Measurements from ENCODE around the gene EXOSC7.

EXOSC7 gene

DNA sequence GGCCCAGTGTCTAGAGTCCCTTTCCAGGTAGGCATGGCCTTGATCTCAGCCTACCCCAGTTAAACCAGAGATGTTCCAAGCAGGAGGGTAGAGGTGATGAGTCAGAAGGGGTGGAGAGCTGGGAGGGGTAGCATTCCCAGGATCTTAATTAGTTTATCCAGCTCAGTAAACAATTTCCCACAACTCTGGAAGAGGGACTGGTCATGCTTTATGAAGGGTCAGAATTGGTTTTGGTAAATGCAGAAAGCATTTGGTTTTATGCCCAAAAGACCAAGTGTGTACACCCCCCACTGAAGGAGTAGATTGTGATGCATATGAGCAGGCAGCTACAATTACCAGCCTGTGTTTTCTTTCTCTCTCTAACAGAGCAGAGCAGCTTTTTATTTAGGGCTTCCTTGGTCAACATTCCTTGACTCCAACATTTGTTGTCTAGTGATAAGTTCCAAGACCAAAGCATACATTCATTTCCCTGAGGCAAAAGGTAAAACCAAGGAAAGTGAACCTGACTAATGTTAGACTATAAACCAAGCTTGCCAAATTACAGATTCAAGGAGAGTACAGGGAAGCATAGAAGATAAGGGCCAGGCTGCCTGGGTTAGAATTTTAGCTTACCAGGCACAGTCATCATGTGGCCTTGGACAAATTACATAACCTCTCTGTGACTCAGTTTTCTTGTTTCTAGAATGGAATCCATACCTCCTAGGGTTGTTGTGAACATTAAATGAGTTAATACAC, 17.6 kb downstream of the EXOSC7 start:
- DNase-seq, result no peak

- no peak for DNase-seq
Observed at GRCh38 chr3:44995142-44995770, 19.2 kb downstream of the EXOSC7 start.

- no peak for DNase-seq
Observed at GRCh38 chr3:44996556-44996969, 20.5 kb downstream of the EXOSC7 start.

GRCh38 chr3:44999782-45000181, 23.7 kb downstream of the EXOSC7 start:
- DNase-seq, result no peak

GRCh38 chr3:45000823-45001222, 24.8 kb downstream of the EXOSC7 start:
- DNase-seq, result no peak

DNA sequence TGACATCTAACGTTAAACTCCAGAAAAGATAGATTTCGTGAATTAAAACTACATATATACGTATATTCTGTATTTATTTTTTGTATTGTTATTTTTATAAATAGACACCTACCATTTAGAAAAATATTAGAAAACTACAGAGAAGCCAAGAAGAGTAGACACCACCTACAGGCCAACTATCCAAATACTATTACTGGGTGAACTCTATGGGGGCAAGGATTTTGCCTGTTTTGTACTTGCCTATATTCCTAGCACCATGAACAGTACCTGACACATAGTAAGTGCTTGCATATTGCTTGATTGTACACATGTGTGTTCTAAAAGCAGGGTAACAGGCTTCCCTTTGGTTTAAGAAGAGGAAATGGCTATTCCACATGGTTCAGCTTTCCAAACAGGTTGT, 25.7 kb downstream of the EXOSC7 start:
- DNase-seq, result no peak

DNA sequence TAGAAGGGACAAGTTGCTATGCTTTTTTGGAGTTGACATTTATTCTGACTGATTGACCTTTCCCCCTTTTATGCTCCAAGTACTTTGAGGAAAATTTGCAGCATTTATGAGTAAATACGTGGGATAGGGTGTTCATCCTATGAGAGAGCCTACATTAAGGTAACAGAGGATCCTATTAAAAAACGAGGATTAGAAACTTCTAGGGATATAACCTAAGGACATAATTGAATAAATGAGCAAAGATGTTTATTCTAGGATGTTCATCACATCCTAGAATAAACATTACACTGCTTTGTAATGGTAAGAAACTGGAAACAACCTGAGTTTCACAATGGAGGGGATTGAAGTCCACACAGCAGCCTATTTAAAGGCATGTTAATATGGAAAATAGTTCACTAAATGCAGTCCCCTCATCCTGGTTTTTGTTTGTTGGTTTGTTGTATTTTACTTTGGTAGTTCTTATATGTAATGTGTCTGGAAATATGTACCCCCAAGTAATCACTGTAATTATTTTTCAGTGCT, 26.2 kb downstream of the EXOSC7 start:
- no peak for DNase-seq

DNA sequence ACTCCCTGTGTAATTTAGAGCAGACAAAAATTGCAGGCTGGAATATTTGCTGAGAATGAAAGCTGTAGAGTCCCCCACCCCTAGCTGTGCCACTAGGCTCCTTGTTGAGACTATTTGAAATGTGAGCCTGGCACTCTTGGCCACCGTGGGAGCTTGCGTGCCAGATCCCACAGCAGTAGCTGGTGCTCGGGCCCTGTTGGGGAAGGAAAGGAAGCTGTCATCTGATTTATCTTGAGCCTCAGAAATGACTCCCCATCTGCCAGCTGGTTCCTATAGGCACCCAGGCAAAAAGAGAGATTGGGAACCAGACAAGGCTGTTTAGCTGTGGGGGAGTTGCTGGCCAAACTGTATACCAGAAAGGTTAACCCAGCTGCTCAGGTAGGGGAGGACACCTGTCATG, 26.7 kb downstream of the EXOSC7 start:
- no peak for DNase-seq

GRCh38 chr3:45003406-45003805, 27.4 kb downstream of the EXOSC7 start:
- DNase-seq, result no peak

GRCh38 chr3:45003859-45004258, 27.8 kb downstream of the EXOSC7 start:
- no peak for DNase-seq

- no peak for DNase-seq
Observed at GRCh38 chr3:45007091-45007490, 31.0 kb downstream of the EXOSC7 start.

- no peak for DNase-seq
Observed at GRCh38 chr3:45008117-45008516, 32.1 kb downstream of the EXOSC7 start.

DNA sequence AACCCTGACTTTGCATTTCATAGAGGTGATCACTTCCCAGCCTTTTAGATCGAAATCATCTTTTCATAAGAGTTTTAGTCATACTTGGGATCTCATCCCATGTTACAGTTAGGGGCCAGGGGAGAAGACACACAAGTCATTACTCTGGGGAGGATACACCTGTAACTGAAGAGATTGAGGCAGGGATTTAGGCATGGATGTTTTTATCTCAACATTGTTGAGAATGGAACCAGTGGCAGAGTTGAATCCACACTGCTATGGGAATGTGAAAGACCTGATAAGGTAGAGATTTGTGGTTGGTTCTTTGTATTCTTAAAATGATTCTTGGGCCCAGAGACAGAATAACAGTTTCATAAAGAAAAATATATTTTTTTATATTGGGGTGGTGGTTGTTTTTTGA, 33.8 kb downstream of the EXOSC7 start:
- no peak for DNase-seq

- DNase-seq, result no peak
Observed at GRCh38 chr3:45010811-45011333, 34.8 kb downstream of the EXOSC7 start.

GRCh38 chr3:45011756-45012508, 35.9 kb downstream of the EXOSC7 start:
- DNase-seq, result peak; percentile 16 to 44

DNA sequence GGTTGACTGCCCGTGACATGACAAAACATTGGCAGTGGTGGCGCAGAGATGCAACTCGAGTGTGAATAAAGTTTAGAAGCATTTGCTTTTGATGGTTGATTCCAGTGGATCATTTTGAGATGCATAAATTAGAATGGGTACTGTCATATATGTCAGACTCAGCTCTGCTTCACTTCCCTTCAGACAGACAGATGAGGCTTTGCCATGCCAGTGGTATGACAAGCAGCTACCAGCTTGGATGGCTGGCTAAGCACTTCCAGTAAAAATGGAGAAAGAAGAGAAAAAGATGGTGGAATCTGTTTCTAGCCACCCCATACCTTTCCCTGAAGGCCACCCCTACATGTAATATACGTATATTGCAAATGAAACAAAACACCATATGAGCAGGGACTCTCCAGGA, 36.5 kb downstream of the EXOSC7 start:
- no peak for DNase-seq

- no peak for DNase-seq
Observed at GRCh38 chr3:45016916-45017315, 40.9 kb downstream of the EXOSC7 start.

DNA sequence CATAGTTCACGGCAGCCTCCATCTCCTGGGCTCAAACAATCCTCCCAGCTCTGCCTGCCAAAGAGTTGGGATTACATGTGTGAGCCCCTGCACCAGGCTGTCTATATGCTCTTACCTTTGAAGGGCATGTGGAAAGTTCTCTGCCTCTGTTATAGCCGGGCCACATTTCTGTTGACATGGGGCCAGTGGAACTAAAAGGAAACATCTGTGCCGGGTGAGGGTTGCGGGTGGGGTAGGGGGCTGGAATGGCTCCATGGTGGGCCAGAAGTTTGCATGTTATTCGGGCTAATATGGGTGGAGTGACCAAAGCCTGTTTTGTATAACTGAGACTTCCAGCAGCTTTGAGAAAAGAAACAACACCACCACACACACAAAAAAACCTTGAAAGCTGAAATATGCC, 41.8 kb downstream of the EXOSC7 start:
- no peak for DNase-seq

DNA sequence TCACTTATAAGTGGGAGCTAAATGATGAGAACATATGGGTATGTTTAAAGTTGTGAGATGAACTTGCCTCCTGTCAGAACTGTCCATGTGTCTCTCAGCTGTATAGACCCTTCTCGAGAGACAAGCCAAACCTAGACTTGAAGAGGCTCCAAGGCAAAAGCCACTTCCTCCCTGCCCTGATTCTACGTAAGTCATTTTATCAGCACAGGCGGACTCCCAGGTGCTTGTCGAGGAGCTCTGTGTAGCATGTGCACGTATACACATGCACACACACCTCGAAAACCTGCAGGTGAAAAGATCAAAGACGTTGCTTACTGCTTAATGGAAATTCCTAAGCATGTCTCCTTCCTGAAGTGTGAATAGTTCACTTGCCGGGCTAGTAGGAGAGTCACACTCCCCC, 44.5 kb downstream of the EXOSC7 start:
- DNase-seq, result no peak

GRCh38 chr3:45021524-45022297, 45.7 kb downstream of the EXOSC7 start:
- DNase-seq, result no peak

GRCh38 chr3:45023675-45024074, 47.6 kb downstream of the EXOSC7 start:
- no peak for DNase-seq

- peak; percentile 28 to 62 for DNase-seq
Observed at GRCh38 chr3:45024542-45025255, 48.7 kb downstream of the EXOSC7 start.

All from inflammatory macrophage (primary cell).